K562 treated with DMSO at 1 percent for 12 hours (cell line): Measurements from ENCODE around the gene DNAJB12. TPM values are rescaled to one million over a fixed set of nuclear protein-coding genes. Genes with fewer than 3 reads are reported as not detected.

Experiments
- total RNA-seq: library from RNA; unstranded; fragments of 300-600 nt; gene quantifications from 2 replicates; pipeline ENCODE4 v1.2.3, GENCODE V29; 2022; ENCODE audit not compliant: insufficient read depth

The DNAJB12 gene
- 16.5 and 23.1 TPM in 2 replicates for total RNA-seq

GRCh38 chr10:72354356-72355213 lies at the start of gene DNAJB12:
Gene DNAJB12, minus strand, starts transcription at chr10:72354919. Its CDS starts 22 bp downstream, at chr10:72354897.

Other genes with a start within 250 kb of the DNAJB12 start
- gene ANAPC16, start 138.9 kb downstream of the DNAJB12 start, total RNA-seq, result 112 and 151 TPM in 2 replicates
- gene ASCC1, start 138.6 kb downstream of the DNAJB12 start, total RNA-seq, result 33.2 and 53.6 TPM in 2 replicates
- 527 and 528 TPM in 2 replicates for gene DDIT4, start 81.0 kb downstream of the DNAJB12 start, total RNA-seq